HG02973 (cell line): ENCODE results near the gene DGKH.
"Not testable (repeated sequence)": the region's sequence is repeated elsewhere in the genome, so short reads cannot be mapped to it uniquely, and the experiment has no call there.

ENCODE experiments used
- ATAC-seq: cut with Tn5 transposase; IDR thresholded peaks from one replicate; pipeline ENCODE4 v1.9.1; 2021; ENCODE audit warnings: moderate library complexity; ENCODE audit not compliant: unreplicated experiment

DGKH gene

GRCh38 chr13:42041011-42041683 is 7.3 kb upstream of the DGKH start:
- ATAC-seq, result peak; percentile 30

- ATAC-seq, result peak; percentile 14
Observed at GRCh38 chr13:42041684-42042035, 6.8 kb upstream of the DGKH start.

DNA sequence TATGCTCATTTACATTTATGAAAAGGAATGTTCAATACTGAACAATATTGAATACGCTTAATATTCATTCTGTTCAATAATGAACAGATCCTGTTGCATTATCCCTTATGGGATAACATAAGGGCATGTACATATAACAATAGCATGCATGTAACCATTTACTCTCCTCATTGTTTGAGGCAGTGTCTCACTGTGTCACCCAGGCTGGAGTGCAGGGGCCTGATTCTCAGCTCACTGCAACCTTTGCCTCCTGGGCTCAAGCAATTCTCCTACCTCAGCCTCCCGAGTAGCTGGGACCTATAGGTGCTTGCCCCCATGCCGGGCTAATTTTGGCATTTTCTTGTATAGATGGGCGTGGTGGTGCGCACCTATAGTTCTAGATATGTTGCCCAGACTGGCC is 4.8 kb upstream of the DGKH start:
- no peak for ATAC-seq

DNA sequence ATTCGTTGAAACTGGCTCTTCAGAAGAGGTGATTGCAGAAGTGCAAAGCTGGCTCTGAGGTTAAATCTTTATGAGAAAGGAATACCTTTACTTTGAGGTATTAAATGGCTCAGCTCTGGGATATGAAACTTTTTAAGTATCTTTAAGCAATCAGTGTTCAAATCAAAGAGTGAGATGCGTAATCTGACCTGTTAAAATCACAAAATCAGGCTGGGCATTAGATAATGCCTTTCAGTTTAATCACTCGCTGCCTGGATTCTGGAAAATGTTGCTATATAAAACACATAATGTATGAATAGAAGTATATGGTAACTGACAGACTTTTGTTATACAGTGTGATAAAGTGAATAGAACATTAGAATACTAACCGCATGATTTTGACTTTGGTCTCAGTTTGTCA is 2.0 kb upstream of the DGKH start:
- no peak for ATAC-seq

GRCh38 chr13:42047561-42048341 is 697 bp upstream of the DGKH start:
- ATAC-seq, result peak; percentile 24

DNA sequence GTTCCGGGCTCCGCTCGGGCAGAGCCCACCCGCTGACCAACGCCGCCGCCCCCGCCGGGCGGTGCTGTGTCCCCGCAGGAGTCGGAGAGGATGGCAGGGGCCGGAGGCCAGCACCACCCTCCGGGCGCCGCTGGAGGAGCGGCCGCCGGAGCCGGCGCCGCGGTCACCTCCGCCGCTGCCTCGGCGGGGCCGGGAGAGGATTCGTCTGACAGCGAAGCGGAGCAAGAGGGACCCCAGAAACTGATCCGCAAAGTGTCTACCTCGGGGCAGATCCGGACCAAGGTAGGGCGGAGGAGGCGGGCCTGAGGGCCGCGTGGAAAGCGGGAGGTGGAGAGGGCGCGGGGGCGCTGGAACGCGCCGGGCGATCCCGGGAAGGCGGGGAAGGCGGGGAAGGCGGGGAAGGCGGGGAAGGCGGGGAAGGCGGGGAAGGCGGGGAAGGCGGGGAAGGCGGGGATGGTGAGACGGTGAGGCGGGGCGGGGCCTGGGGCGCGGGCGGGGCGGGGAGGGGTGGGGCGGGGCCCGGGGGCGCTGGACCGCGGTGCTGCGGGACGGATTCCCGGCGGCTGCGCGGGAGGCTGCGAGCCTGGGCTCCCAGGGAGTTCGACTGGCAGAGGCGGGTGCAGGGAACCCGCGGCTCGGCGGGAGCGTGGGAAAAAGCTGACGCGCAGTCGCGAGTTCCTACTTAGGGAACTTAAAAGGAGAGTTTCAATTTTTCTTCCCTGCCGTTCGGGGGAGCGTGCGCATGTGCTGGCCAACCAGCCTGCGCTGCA is 421 bp downstream of the DGKH start:
- peak; percentile 34 for ATAC-seq

DNA sequence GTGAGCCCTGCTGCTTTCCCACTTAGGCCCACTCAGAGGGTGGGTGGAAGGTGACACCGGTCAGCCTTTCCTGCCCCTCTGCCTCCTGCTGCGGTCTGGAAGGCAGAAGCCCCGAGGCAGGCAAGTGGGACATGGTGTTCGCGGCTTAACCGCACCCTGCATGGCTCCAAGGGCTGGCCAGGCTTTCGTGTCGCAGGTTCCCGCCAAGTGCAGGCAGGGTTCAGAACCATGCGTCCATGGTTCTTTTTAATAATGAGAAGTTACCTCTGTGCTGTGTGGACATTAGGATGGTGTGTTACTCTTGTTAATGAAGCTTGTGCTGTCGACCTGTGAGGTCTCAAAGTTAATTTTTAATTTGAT is 986 bp downstream of the DGKH start:
- ATAC-seq, result peak; percentile 22

DNA sequence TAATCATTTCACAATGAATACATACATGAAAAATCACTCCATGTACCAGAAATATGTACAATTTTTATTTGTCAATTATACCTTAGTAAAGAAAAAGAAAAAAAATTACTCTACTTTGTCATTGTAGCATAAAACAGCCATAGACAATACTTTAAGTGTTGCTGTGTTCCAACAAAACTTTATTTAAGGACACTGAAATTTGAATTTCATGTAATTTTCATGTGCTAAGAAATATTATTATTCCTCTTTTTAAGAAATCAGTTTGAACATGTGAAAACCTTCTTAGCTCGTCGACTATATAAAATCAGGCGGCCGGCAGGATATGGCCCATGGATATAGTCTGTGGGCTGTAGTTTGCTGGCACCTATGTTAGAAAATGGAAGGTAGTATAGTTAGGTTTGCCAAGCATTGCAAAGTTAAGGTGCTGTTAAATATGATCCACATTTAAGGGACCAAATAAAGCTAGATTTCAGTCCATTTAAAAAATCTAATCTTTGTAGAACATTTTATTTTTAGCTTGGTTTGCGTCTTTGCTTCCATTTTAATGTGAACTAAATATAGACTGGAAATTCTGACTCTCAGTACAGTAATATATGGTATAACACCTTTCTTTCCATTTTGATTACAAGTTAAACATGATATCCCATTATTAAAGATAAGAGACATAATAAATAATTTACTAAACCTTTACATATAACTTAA is 6.5 kb downstream of the DGKH start:
- ATAC-seq, result no peak

DNA sequence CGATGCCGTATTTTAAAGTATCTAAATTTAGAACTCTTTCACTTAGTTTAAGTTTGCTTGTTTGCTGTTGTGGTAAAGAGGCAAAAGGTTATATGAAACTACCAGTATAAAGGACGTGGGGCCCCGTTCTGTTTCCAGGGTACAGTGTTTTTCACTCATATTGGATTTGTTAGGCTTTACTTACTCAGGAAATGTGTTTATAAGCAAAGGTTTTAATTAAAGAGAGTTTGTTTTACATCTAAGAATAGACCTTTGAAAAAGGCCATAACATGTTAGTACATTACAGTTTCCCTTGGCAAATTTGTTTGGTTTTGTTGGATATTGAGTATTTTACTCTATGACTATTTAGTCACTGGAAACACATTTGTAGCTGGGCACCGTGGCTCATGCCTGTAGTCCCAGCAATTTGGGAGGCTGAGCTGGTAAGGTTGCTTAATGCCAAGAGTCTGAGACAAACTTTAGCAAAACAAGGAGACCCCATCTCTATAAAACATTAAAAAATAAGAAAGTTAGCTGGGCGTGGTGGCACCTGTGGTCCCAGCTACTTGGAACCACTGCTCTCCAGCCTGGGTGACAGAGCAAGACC is 7.1 kb downstream of the DGKH start:
- ATAC-seq, result no peak

GRCh38 chr13:42056146-42056545 is 7.7 kb downstream of the DGKH start:
- ATAC-seq, result no peak

- ATAC-seq, result no peak
Observed at GRCh38 chr13:42056583-42056982, 8.1 kb downstream of the DGKH start.

GRCh38 chr13:42057918-42058530 is 9.6 kb downstream of the DGKH start:
- no peak for ATAC-seq

- no peak for ATAC-seq
Observed at GRCh38 chr13:42061943-42062342, 13.5 kb downstream of the DGKH start.

DNA sequence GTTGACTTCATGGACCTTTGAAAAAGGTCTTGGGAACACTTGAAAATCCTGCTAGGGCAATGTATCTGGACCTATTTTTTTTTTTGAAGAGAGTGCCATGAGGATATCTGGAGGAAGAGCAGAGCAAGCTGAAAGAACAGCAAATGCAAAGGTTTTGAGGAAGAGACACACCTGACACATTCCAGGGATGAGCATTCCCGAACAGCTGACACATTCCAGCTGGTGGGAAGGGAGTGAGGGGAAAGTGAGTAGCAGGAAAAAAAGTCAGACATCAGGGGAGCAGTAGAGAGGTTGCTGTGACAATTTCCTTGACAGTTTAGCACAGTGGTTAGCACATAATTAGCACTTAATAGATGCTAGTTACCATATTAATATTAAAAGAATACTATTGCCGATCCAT is 14.7 kb downstream of the DGKH start:
- no peak for ATAC-seq

DNA sequence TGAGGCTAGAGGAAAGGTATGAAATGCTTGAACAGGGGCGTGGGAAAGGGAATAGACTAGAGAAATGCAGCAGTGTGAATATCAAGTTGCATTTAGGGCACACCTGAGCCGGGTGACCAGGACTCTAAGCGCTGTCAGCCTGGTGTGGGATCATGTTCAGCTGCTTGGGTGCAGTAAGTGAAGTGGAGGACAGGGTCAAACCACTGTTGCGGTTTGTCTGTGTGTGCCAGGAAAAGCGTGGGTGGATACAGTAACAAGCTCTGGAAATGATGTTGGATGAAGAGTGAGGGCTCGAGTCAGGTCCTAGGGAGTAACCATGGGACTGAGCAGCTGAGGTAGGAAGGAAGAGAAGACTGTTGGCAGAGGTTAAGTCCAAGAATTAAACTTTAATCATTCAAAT is 15.8 kb downstream of the DGKH start:
- no peak for ATAC-seq

- no peak for ATAC-seq
Observed at GRCh38 chr13:42064966-42065365, 16.5 kb downstream of the DGKH start.

GRCh38 chr13:42065414-42065813 is 17.0 kb downstream of the DGKH start:
- no peak for ATAC-seq

GRCh38 chr13:42066542-42066941 is 18.1 kb downstream of the DGKH start:
- ATAC-seq, result no peak

DNA sequence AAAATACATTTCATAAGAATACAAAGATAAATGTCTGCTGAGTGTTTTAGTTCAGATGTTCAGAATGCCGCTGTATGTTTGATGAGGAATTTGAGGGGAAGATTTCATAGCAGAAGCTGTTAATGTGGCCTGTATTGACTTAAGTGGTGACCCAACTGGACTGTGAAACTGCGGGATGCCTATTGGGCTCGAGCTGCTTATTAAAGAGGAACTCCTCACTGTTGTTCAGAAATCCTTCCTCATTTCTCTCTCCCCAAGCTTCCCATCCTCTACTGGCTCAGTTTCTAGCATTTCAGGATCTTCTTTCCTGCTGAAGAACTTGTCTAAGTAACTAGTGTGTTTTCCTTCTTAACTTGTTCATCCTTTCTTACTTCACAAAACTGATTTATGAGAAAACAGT is 20.4 kb downstream of the DGKH start:
- ATAC-seq, result no peak

DNA sequence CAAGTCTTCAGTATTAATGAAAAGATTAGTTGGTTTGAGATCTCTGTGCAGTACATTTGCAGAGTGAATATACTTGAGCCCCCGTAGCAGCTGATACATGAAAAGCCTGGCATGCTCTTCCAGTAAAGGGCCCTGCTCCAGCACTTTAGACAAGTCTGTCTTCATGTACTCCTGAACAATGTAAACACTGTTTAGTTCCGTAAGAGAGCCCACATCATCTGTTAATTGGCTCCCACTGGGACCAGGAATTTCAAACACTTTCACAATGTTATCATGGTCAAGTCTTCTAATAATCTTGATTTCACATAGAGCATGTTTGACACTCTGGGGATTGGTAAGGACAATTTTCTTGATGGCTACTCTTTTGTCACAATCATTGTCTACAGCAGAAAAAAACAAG is 22.2 kb downstream of the DGKH start:
- not testable (repeated sequence) for ATAC-seq

DNA sequence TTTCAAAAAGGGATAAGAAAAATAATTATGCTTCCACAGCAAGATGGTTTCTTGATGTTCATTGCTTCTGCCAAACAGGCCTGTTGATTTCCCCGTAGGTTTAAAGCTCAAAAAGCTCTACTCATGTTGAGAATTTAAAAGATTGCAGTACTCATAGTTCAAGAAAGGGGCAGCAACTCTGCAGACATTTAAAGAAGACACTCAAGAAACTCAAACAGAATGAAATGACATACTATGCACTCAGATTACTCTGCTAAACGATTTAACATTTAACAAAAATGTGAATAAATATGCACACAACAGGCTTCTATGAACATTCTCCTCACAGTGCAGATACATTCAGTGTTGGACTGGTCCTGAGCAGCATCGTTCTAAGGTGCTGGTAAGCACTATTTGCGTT is 22.7 kb downstream of the DGKH start:
- not testable (repeated sequence) for ATAC-seq
